Lung (tissue), 12 donors: ENCODE data around the gene VAMP5. TPM values are rescaled to one million over a fixed set of nuclear protein-coding genes. Genes with fewer than 3 reads are reported as not detected.

Experiments used
- ATAC-seq: fragments of 200-7000 bp; cut with Tn5 transposase; one replicate; pipeline ENCODE4 v1.9.1; 2020; ENCODE audit warnings: moderate number of reproducible peaks; ENCODE audit not compliant: insufficient read depth, low FRiP score
- DNase-seq, 3 donors: peaks; one replicate each; pipeline ENCODE4 v3.0.0-alpha.2; 2013 to 2017
- H3K27ac ChIP-seq, 2 donors: one replicate each; pipeline ENCODE4 v1.5.1; 2013; ENCODE audit warnings: mild to moderate bottlenecking in 2 of 2, moderate library complexity in 2 of 2, control low read depth in 1 of 2, inconsistent platforms in 1 of 2, low read depth in 1 of 2, low read length in 1 of 2
- H3K27me3 ChIP-seq, 3 donors: one replicate each; pipeline ENCODE4 v1.5.1; 2013; ENCODE audit warnings: low read length in 2 of 3; ENCODE audit not compliant: control insufficient read depth in 3 of 3, insufficient read depth in 3 of 3
- H3K36me3 ChIP-seq, 4 donors: one replicate each; pipeline ENCODE4 v1.5.1; 2013; ENCODE audit warnings: low read length in 4 of 4, mild to moderate bottlenecking in 1 of 4, moderate library complexity in 1 of 4; ENCODE audit not compliant: control insufficient read depth in 4 of 4, insufficient read depth in 4 of 4
- H3K4me1 ChIP-seq, 5 donors: one replicate each; pipeline ENCODE4 v1.5.1; 2013; ENCODE audit warnings: low read length in 5 of 5, mild to moderate bottlenecking in 2 of 5, moderate library complexity in 1 of 5; ENCODE audit not compliant: control insufficient read depth in 5 of 5, insufficient read depth in 5 of 5
- H3K4me3 ChIP-seq: one replicate; pipeline ENCODE4 v1.5.1; 2013; ENCODE audit warnings: mild to moderate bottlenecking, control low read depth, moderate library complexity
- H3K9ac ChIP-seq, 2 donors: one replicate each; pipeline ENCODE4 v1.5.1; 2013; ENCODE audit warnings: low read length in 2 of 2, control low read depth in 1 of 2; ENCODE audit not compliant: insufficient read depth in 1 of 2
- H3K9me3 ChIP-seq, 4 donors: one replicate each; pipeline ENCODE4 v1.5.1; 2013; ENCODE audit warnings: low read length in 3 of 4, mild to moderate bottlenecking in 1 of 4, moderate library complexity in 1 of 4; ENCODE audit not compliant: control insufficient read depth in 4 of 4, insufficient read depth in 3 of 4
- CTCF ChIP-seq: IDR thresholded peaks from 2 replicates; pipeline ENCODE4 v1.5.1; 2012; ENCODE audit warnings: mild to moderate bottlenecking; ENCODE audit errors: control extremely low read depth, extremely low read depth
- WGBS, 2 donors: extraction: QIAGEN DNeasy Blood & Tissue Kit; methylation state at CpG; one replicate each; pipeline ENCODE4 v1.1.7; 2013; 5-methylcytosine and 5-hydroxymethylcytosine counted together
- polyA plus RNA-seq, 2 donors: library from polyadenylated mRNA; stranded (reverse); fragments of 200-250 nt; gene quantifications; one replicate each; pipeline ENCODE4 v1.2.1, GENCODE V29; 2013
- total RNA-seq, 2 donors: library from RNA; depleted of rRNA in 1 of 2; stranded (reverse); fragments of >200 nt in 1 of 2; gene quantifications; one replicate each; pipeline ENCODE4 v1.2.1, GENCODE V29; 2014 to 2021
- donor health status: control.
- donor health status: control.
- donor health status: Bipolar disorder and iron deficiency.
- donor health status: healthy.
- donor health status: DM: yes; HTN: yes; CAD: no.

VAMP5 gene
- total and polyA plus RNA-seq, 4 donors, result 18.5 to 165 (median 73.0) TPM

GRCh38 chr2:85619617-85620016 lies 35.4 kb downstream of the VAMP5 start:
- H3K9ac ChIP-seq, result no peak overlapping the region
- no peak for DNase-seq
- WGBS, 2 donors, result 95 to 96% methylated on average over 6 of the region's 6 CpGs
- no peak for ATAC-seq
- H3K9me3 ChIP-seq, result no peaks in the 10 kb centered on the region
- peaks cover 1 to 11% (median 8%) of the 10 kb centered on the region in 5 donors for H3K4me1 ChIP-seq
- H3K27ac ChIP-seq, result no peak overlapping the region
- TF ChIP-seq CTCF, result no peak
- no peaks in the 10 kb centered on the region for H3K27me3 ChIP-seq
- no peak overlapping the region for H3K4me3 ChIP-seq
- peaks cover 15 to 36% (median 26%) of the 10 kb centered on the region in 4 donors for H3K36me3 ChIP-seq

- Histone ChIP-seq H3K4me1 (peaks cover 1 to 11% (median 8%) of the 10 kb centered on the region in 5 donors), H3K9me3 (no peaks in the 10 kb centered on the region), H3K27me3 (no peaks in the 10 kb centered on the region), H3K36me3 (peaks cover 26 to 45% (median 36%) of the 10 kb centered on the region in 4 donors), H3K9ac (no peak overlapping the region), H3K27ac (no peak overlapping the region), H3K4me3 (no peak overlapping the region)
- ATAC-seq (no peak), DNase-seq (no peak)
- WGBS, 2 donors, result 91 to 100% methylated on average over 1 of the region's 1 CpG
- TF ChIP-seq CTCF, result no peak
These were observed 37.1 kb downstream of the VAMP5 start for GRCh38 chr2:85621338-85621737.

- Histone ChIP-seq H3K27ac (no peak overlapping the region), H3K4me1 (peaks cover 0 to 5% (median 0%) of the 10 kb centered on the region in 5 donors), H3K27me3 (no peaks in the 10 kb centered on the region), H3K9me3 (no peaks in the 10 kb centered on the region), H3K9ac (no peak overlapping the region), H3K4me3 (no peak overlapping the region), H3K36me3 (peaks cover 28 to 48% (median 43%) of the 10 kb centered on the region in 4 donors)
- ATAC-seq (no peak), DNase-seq (no peak)
- TF ChIP-seq CTCF, result no peak
- 93 to 96% methylated on average over 5 of the region's 5 CpGs for WGBS, 2 donors
These were observed 39.8 kb downstream of the VAMP5 start for GRCh38 chr2:85623991-85624390.

- ATAC-seq, result no peak
- H3K4me3 ChIP-seq, result no peak overlapping the region
- WGBS, 2 donors, result 57 to 65% methylated on average over 2 of the region's 2 CpGs
- H3K4me1 ChIP-seq, result peaks cover 0 to 5% (median 0%) of the 10 kb centered on the region in 5 donors
- DNase-seq, result no peak
- H3K27ac ChIP-seq, result no peak overlapping the region
- H3K9me3 ChIP-seq, result no peaks in the 10 kb centered on the region
- no peak overlapping the region for H3K9ac ChIP-seq
- H3K36me3 ChIP-seq, result peaks cover 21 to 51% (median 40%) of the 10 kb centered on the region in 4 donors
- no peaks in the 10 kb centered on the region for H3K27me3 ChIP-seq
- no peak for TF ChIP-seq CTCF
These were observed 44.4 kb downstream of the VAMP5 start for GRCh38 chr2:85628658-85629057.
